ENCODE data around the gene GCAT.
A peak's percentile ranks its signal among the peaks of the same experiment; 100 is the strongest.

The GCAT gene

GRCh38 chr22:37807410-37808293, at the start of gene GCAT:
GCAT (plus strand) TSS chr22:37807934; CDS start chr22:37807968, 34 bp downstream.
- DNase-seq = peak; percentile 93

- no peak for DNase-seq
Observed at GRCh38 chr22:37758694-37759093, 49.0 kb upstream of the GCAT start.

- DNase-seq = no peak
Observed at GRCh38 chr22:37759281-37759680, 48.5 kb upstream of the GCAT start.

- DNase-seq = no peak
Observed at GRCh38 chr22:37760152-37760551, 47.6 kb upstream of the GCAT start.

- DNase-seq = no peak
Observed at GRCh38 chr22:37762389-37762836, 45.3 kb upstream of the GCAT start.

- DNase-seq = no peak
Observed at GRCh38 chr22:37763012-37763411, 44.7 kb upstream of the GCAT start.

- DNase-seq = no peak
Observed at GRCh38 chr22:37763652-37764051, 44.1 kb upstream of the GCAT start.

- DNase-seq = no peak
Observed at GRCh38 chr22:37764622-37765021, 43.1 kb upstream of the GCAT start.

GRCh38 chr22:37765498-37765897, 42.2 kb upstream of the GCAT start:
- DNase-seq = no peak

GRCh38 chr22:37765953-37766576, 41.7 kb upstream of the GCAT start:
- DNase-seq = no peak

- DNase-seq = no peak
Observed at GRCh38 chr22:37768273-37768672, 39.5 kb upstream of the GCAT start.

- no peak for DNase-seq
Observed at GRCh38 chr22:37769056-37769455, 38.7 kb upstream of the GCAT start.

GRCh38 chr22:37771081-37771480, 36.7 kb upstream of the GCAT start:
- DNase-seq = no peak

GRCh38 chr22:37771702-37772427, 35.9 kb upstream of the GCAT start:
- no peak for DNase-seq

GRCh38 chr22:37774728-37775127, 33.0 kb upstream of the GCAT start:
- DNase-seq = no peak

GRCh38 chr22:37775785-37776638, 31.7 kb upstream of the GCAT start:
- no peak for DNase-seq

- DNase-seq = no peak
Observed at GRCh38 chr22:37776639-37777005, 31.1 kb upstream of the GCAT start.

GRCh38 chr22:37777122-37777687, 30.5 kb upstream of the GCAT start:
- DNase-seq = no peak

GRCh38 chr22:37778370-37779009, 29.2 kb upstream of the GCAT start:
- DNase-seq = no peak

- no peak for DNase-seq
Observed at GRCh38 chr22:37781434-37782059, 26.2 kb upstream of the GCAT start.
